ENCODE results near the gene TAF6.

The TAF6 gene

DNA sequence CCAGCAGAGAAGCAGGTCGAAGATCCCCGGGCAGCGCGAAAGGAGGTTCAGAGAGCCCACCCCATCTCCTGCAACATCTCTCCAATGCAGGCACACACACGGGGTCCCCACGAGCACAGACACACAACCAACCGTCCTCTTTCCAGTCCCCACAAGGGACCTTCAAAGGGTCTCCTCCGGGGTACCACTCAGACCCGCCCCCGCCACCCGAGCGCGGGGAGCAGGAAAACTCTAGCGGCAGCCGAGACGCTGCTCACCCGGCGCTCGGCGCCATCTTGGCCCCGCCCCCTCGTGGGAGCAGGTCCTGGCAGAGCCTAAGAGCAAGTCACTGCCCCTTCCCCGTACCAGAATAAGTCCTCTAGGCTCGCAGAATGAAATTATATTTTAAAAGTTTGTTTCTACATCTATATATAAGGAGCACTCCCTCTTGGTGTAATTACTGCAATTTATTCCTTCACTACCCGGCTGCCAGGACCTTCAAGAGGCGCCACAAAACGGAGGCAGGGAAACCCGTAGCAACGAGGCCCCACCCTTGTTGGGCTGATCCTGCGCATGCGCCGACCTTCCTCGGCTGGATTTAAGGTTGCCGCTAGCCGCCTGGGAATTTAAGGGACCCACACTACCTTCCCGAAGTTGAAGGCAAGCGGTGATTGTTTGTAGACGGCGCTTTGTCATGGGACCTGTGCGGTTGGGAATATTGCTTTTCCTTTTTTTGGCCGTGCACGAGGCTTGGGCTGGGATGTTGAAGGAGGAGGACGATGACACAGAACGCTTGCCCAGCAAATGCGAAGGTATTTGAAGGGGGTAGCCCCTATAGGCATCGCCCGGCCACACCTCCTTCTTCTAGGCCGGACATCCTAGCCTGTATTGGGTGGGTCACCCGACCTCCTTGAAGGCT lies at the start of gene TAF6, which contains the start of gene CNPY4:
Gene TAF6 (minus strand): TSS at position 287 of the 898 bp plus-strand sequence. CDS start 5,149 bp downstream, outside the sequence.
Gene CNPY4 (plus strand): TSS at position 563 of the 898 bp plus-strand sequence. CDS start 111 bp downstream, at position 674.
- DNase-seq, result peak; percentile 95

- DNase-seq, result peak; percentile 31
Observed at GRCh38 chr7:100167912-100168323, 48.8 kb upstream of the TAF6 start.

- DNase-seq, result no peak
Observed at GRCh38 chr7:100166970-100167911, 48.1 kb upstream of the TAF6 start.

DNA sequence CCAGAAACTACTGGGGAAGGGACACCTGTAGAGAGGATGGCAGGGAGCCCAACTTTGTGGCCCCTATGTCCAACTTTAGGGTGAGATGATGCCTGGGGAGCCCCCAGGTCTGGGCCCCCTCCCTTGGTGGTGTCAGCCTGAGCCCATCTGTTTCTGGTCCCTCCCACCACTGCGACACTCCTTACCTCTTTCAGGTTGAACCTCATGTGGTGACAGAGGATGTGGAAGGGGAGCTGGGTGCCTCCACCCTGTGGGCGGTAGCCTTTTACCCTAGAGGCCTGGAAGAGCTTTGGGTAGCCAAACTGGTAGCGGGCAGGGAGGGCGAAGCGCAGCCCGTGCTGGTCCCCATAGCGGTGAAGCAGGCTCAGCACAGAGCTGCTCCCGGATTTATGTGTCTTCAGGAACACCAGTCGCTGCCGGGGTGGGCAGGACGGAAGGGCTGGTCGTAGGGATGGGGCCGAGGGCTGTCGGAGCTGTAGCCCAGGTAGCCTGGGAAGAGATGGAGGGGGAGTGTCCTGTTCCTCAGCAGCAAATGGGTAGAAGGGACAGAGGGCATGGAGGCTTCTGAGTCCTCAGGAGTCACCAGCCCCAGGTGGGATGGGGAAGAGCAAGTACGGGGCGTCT lies 47.3 kb upstream of the TAF6 start:
- DNase-seq, result no peak

- DNase-seq, result no peak
Observed at GRCh38 chr7:100163871-100164270, 44.7 kb upstream of the TAF6 start.

DNA sequence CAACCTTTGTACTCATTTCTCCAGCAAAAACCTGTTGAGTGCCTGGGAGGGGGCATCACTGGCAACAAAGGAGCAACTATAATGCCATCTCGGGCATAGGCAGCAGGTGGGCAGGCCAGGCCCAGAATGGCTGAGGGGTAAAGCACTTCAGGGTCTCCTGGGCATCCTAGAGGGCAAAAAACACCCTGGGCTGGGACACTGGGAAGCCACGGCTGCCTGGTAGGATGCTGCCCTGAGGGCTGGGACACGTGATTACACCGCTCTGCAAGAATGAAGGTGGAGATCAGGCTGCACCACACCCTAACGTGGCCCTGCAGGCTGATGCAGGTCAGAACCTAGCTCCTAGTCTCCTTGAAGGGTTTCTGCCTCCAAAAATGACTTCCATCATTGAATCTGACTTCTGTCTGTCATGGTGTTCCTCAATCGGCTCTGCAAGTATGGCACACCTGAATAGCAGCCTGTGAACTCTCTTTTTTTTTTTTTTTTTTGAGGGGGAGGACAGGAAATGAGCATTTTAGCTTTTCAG lies 43.9 kb upstream of the TAF6 start:
- DNase-seq, result peak; percentile 27

GRCh38 chr7:100160067-100160466 lies 40.9 kb upstream of the TAF6 start:
- no peak for DNase-seq

DNA sequence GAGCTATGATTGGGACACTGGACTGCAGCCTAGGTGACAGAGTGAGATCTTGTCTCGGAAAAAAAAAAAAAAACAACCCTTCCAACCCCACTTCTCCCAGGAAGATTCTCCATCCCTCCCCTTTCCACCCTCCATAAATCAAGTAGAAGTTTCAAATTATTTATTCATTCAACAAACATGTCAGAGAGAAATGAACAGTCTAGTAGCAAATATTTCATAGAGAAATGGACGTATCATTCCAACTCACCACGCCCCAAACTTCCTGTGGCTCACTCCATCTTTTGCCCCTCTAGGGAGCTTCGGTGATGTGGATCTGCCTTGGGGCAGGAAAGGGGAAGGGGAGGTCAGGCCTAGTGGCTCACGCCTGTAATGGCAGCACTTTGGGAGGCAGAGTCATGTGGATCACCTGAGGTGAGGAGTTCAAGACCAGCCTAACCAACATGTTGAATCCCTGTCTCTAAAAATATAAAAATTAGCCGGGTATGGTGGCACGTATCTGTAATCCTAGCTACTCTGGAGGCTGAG lies 40.0 kb upstream of the TAF6 start:
- DNase-seq, result peak; percentile 21

DNA sequence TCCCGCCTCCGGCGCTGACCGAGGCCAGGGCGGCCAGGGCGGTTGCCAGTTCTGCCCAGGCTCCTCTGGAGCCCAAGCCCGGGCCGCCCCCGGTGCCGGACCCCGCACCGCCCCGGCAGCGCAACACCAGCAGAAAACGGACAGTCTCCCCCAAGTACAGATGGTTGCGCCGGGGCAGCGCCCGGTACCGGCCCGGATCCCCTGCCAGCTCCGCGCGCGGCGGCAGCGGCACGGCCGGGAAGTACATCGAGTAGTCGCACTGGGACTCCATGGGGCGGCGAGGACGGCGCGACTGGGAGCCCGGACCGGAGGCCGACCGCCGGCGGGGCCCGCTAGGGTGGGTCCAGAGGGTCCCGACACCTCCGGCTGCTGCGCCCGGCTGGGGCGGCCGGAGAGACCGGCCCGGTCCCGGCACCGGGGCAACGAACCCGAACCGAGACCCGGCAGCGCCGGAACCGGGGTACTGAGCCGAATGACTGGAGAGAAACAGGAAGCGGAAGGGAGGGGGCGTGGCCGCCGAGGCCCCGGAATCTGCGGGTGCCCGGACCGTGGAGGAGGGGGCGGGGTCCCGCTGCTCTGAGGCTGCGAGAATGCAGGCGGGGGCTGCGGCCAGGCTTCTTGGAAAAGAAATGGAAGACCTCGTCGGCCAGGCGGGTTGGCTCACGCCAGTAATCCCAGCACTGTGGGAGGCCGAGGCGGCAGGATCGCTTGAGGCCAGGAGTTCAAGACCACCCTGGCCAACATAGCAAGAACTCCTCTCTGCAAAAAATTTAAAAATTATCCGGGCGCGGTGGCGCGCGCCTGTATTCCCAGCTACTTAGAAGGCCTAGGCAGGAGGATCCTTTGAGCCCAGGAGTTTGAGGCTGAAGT lies 39.3 kb upstream of the TAF6 start, which contains the start of gene TRAPPC14:
Gene TRAPPC14 (minus strand): TSS at position 495 of the 870 bp plus-strand sequence. CDS start 224 bp downstream, at position 271.
- DNase-seq, result peak; percentile 88

GRCh38 chr7:100157334-100158228 lies 38.4 kb upstream of the TAF6 start:
- peak; percentile 40 for DNase-seq

- no peak for DNase-seq
Observed at GRCh38 chr7:100157069-100157333, 37.8 kb upstream of the TAF6 start.

DNA sequence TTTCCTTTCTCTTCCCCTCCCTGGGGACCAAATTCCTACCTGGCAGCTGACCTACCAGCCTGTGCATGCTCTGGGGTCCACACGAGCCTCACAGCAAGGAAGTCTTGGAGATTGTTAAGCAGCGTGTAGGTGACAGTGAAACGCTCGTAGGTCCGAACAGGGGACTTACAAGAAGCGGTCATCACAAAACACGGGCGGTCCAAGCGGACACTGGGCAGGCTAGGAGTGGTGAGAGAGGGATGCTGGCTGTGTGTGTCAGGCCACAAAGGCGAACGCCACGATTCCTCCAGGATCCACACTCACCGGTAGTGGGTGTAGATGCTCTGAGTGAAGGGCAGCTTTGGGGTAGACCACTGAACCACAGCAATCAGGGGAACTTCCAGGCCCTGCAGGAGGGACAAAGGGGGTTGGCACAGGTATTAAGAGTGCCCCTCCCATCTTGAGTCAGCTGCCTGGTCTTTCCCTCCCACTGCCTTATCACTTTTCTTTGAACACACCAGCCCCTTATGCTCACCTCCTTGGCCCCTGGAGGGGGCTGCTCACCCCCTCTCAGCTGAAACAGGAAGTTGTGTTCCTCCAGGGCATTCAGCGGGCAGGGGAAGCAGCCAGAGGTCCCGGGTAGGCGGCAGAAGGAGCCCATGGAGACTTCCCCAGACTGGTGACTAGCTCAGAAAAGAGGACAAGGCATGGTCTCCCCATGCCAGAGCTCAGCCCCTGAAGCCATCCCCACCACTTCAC lies 37.3 kb upstream of the TAF6 start:
- no peak for DNase-seq

- no peak for DNase-seq
Observed at GRCh38 chr7:100155553-100156317, 36.6 kb upstream of the TAF6 start.

DNA sequence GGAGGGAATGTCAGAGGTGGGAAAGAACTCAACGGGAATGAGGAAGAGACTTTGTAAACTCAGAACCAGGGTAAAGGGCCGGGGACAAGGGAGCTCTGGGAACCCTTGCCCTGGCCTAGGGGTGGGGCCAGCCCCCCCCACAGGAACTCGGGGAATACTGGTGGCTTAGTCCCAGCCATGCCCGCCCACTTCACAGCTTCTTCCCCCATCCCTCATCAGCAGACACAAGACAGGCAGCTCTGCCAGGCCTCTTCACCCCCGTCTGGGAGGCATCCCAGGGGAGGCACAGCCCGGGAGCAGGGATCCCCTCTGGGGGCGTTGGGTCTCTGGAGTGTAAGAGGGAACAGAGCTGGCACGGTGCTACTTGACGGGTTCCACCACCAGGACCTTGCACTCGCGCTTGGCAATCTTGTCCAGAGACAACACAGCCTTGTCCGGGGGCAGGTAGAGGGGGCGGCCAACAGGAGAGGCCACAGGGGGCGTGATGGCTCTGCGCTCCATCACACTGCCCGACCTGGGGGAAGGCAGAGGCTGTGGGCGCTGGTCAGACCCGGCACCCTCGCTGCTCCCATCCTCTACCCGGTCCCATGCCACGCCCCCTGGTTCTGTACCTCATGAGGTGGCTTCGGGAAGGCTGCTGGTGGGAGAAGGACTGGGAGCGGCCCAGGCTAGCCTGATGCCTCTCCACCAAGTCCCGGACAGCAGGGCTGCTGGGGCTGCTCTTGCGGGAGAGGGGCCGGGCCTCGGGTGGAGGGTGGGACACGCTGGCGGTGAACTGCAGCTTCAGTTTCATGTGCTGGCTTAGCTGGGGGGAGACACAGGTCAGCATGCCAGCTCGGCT lies 35.7 kb upstream of the TAF6 start:
- no peak for DNase-seq

GRCh38 chr7:100153708-100154535 lies 34.8 kb upstream of the TAF6 start:
- no peak for DNase-seq

- DNase-seq, result no peak
Observed at GRCh38 chr7:100152937-100153666, 33.9 kb upstream of the TAF6 start.

Measured in NCI-H146 (cell line).